ENCODE results near the gene INTS3. TPM values are rescaled to one million over a fixed set of nuclear protein-coding genes. Genes with fewer than 3 reads are reported as not detected.

INTS3 gene
- total RNA-seq, 1 donor from 2014 or later, result 48.6 TPM

- Mint-ChIP-seq H3K27ac (ENCODE audit: unreplicated experiment) (no peak overlapping the region), H3K27me3 (ENCODE audit: low read depth) (peaks cover 15% of the 10 kb centered on the region), H3K9me3 (ENCODE audit: low read depth) (no peaks in the 10 kb centered on the region), H3K4me1 (ENCODE audit: low read depth) (no peaks in the 10 kb centered on the region), H3K36me3 (ENCODE audit: low read depth) (no peaks in the 10 kb centered on the region), H3K4me3 (ENCODE audit: unreplicated experiment) (no peak overlapping the region)
- TF ChIP-seq, protein P1, sequence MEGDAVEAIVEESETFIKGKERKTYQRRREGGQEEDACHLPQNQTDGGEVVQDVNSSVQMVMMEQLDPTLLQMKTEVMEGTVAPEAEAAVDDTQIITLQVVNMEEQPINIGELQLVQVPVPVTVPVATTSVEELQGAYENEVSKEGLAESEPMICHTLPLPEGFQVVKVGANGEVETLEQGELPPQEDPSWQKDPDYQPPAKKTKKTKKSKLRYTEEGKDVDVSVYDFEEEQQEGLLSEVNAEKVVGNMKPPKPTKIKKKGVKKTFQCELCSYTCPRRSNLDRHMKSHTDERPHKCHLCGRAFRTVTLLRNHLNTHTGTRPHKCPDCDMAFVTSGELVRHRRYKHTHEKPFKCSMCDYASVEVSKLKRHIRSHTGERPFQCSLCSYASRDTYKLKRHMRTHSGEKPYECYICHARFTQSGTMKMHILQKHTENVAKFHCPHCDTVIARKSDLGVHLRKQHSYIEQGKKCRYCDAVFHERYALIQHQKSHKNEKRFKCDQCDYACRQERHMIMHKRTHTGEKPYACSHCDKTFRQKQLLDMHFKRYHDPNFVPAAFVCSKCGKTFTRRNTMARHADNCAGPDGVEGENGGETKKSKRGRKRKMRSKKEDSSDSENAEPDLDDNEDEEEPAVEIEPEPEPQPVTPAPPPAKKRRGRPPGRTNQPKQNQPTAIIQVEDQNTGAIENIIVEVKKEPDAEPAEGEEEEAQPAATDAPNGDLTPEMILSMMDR (IDR thresholded peaks at IDR 0.05), result no peak
- DNase-seq (ENCODE audit: low spot score), result no peak
Measured at GRCh38 chr1:153688276-153688675, 39.6 kb upstream of the INTS3 start.

DNA sequence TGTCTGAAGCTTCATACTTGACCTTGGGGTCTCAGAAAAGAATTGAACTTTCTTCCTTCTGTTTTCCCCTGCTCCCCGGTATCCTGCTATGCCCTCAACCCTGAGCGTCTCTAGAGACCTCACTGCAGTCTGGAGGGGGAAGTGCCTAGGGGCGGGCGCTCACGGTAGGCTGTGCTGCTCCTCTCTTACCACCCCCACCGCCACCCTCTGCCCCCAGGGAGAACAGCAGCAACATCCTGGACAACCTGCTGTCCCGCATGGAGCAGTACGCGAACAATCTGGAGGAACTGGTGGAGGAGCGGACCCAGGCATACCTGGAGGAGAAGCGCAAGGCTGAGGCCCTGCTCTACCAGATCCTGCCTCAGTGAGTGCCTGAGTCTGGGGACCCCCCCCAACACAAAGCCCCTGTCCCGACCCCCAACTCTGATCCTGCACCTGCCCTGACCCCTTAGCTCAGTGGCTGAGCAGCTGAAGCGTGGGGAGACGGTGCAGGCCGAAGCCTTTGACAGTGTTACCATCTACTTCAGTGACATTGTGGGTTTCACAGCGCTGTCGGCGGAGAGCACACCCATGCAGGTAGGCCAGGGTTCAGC lies 39.0 kb upstream of the INTS3 start:
- no peak for DNase-seq (ENCODE audit: low spot score)
- no peak overlapping the region for H3K4me3 Mint-ChIP-seq (ENCODE audit: unreplicated experiment)

GRCh38 chr1:153693466-153693865 lies 34.4 kb upstream of the INTS3 start:
- no peak for DNase-seq (ENCODE audit: low spot score)
- TF ChIP-seq, protein P1 (IDR thresholded peaks at IDR 0.05), result no peak
- Mint-ChIP-seq H3K4me3 (ENCODE audit: unreplicated experiment) (no peak overlapping the region), H3K27me3 (ENCODE audit: low read depth) (no peaks in the 10 kb centered on the region), H3K9me3 (ENCODE audit: low read depth) (no peaks in the 10 kb centered on the region), H3K36me3 (ENCODE audit: low read depth) (no peaks in the 10 kb centered on the region), H3K27ac (ENCODE audit: unreplicated experiment) (no peak overlapping the region), H3K4me1 (ENCODE audit: low read depth) (peaks cover 3% of the 10 kb centered on the region)

More for the DNA sequence above, 39.0 kb upstream of the INTS3 start:
- TF ChIP-seq, protein P1 (IDR thresholded peaks at IDR 0.05), result no peak
- Mint-ChIP-seq H3K36me3 (ENCODE audit: low read depth) (no peaks in the 10 kb centered on the region), H3K9me3 (ENCODE audit: low read depth) (no peaks in the 10 kb centered on the region), H3K27me3 (ENCODE audit: low read depth) (peaks cover 12% of the 10 kb centered on the region), H3K4me1 (ENCODE audit: low read depth) (no peaks in the 10 kb centered on the region), H3K27ac (ENCODE audit: unreplicated experiment) (no peak overlapping the region)

DNA sequence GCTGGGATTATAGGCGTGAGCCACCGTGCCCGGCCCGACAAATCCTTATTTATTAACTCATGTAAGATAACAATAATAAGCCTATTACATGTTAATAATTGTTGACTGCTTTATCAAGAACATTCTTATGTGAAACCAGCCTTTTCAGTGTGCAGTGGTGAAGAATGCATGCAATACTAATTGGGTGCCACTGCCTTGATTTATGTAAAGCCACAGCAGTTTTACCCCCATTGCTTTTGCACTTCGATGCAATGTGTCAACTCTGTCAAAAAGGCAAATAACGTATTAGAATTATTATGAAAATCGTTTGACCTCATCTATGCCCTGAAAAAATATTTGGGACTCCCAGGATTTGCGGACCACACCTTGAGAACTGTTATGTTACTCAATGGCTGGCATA lies 31.1 kb upstream of the INTS3 start:
- Mint-ChIP-seq H3K27me3 (ENCODE audit: low read depth) (no peaks in the 10 kb centered on the region), H3K36me3 (ENCODE audit: low read depth) (no peaks in the 10 kb centered on the region), H3K4me1 (ENCODE audit: low read depth) (peaks cover 3% of the 10 kb centered on the region), H3K27ac (ENCODE audit: unreplicated experiment) (no peak overlapping the region), H3K4me3 (ENCODE audit: unreplicated experiment) (no peak overlapping the region), H3K9me3 (ENCODE audit: low read depth) (no peaks in the 10 kb centered on the region)
- no peak for DNase-seq (ENCODE audit: low spot score)
- TF ChIP-seq, protein P1 (IDR thresholded peaks at IDR 0.05), result no peak

DNA sequence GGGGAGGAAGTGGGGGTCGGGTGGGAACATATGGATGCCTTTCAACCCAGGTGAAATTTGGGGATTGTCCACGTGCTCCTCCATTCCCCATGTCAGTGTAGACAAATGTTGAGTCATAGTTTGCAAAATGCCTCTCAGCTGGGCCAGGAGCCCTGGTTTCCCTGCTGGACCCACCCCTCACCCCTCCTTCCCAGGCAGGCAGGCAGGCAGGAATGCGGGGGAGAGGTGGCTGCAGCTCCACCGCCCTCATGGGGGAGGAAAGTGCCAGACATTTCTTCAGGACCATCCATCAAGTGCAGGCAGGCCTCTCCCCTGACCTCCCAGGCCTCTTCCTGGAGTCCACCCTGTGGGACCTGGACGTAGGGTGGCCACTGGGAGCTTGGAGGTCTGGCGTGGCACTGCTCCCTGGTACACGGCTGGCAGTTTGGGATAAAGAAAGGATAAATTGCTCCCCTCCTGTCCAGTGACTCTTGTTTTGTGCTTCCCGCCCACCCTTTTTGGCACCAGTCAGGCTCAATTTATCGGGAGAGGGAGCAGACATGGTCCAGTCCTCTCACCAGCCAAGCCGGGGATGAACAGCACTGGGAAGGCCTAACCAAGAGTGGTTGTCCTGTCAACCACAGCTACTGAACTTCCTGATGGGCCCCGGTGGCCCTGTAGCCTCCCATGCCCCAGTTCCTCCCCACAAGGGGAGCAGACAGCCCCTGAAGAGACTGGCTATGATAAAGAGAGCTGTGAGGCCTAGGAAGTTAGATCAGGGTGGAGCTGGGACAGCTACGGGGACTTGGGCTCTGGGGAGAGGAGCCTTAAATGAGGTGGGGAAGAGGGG lies 30.4 kb upstream of the INTS3 start:
- TF ChIP-seq, protein P1 (IDR thresholded peaks at IDR 0.05), result no peak
- H3K4me1 Mint-ChIP-seq (ENCODE audit: low read depth), result peaks cover 3% of the 10 kb centered on the region
- no peak overlapping the region for H3K27ac Mint-ChIP-seq (ENCODE audit: unreplicated experiment)
- H3K9me3 Mint-ChIP-seq (ENCODE audit: low read depth), result no peaks in the 10 kb centered on the region
- no peaks in the 10 kb centered on the region for H3K36me3 Mint-ChIP-seq (ENCODE audit: low read depth)
- no peaks in the 10 kb centered on the region for H3K27me3 Mint-ChIP-seq (ENCODE audit: low read depth)
- no peak overlapping the region for H3K4me3 Mint-ChIP-seq (ENCODE audit: unreplicated experiment)
- no peak for DNase-seq (ENCODE audit: low spot score)
